Effector memory CD4-positive, alpha-beta T cell (primary cell): ENCODE data around the gene TTC19.

Experiments used
- DNase-seq, 3 donors: peaks; one replicate each; pipeline ENCODE4 v3.0.0-alpha.2; 2020
- H3K27ac ChIP-seq: 2 replicates; pipeline ENCODE4 v1.7.0; 2013; ENCODE audit warnings: mild to moderate bottlenecking, low read length, moderate library complexity; ENCODE audit not compliant: insufficient read depth, poor library complexity, severe bottlenecking
- H3K27me3 ChIP-seq: replicated peaks from 2 replicates; pipeline ENCODE4 v1.7.0; 2013; ENCODE audit warnings: mild to moderate bottlenecking, low read length; ENCODE audit not compliant: insufficient read depth, control insufficient read depth, poor library complexity, severe bottlenecking
- H3K36me3 ChIP-seq: 2 replicates; pipeline ENCODE4 v1.7.0; 2013; ENCODE audit warnings: mild to moderate bottlenecking, low read length, moderate library complexity; ENCODE audit not compliant: control insufficient read depth, insufficient read depth
- H3K4me1 ChIP-seq: 2 replicates; pipeline ENCODE4 v1.7.0; 2013; ENCODE audit warnings: low read length, mild to moderate bottlenecking; ENCODE audit not compliant: control insufficient read depth, insufficient read depth, poor library complexity, severe bottlenecking
- H3K4me3 ChIP-seq: 2 replicates; pipeline ENCODE4 v1.7.0; 2013; ENCODE audit warnings: low read length, low read depth, mild to moderate bottlenecking; ENCODE audit not compliant: insufficient read depth, poor library complexity, severe bottlenecking
- H3K9me3 ChIP-seq: 2 replicates; pipeline ENCODE4 v1.7.0; 2013; ENCODE audit warnings: mild to moderate bottlenecking, low read length, moderate library complexity; ENCODE audit not compliant: control insufficient read depth
- total RNA-seq, 3 donors: gene quantifications; one replicate each; lab custom pipeline; 2026; lab: John Stamatoyannopoulos, UW

TTC19 gene
- total RNA-seq = 49.8 to 83.3 (median 62.8) reads per million in 3 donors

DNA sequence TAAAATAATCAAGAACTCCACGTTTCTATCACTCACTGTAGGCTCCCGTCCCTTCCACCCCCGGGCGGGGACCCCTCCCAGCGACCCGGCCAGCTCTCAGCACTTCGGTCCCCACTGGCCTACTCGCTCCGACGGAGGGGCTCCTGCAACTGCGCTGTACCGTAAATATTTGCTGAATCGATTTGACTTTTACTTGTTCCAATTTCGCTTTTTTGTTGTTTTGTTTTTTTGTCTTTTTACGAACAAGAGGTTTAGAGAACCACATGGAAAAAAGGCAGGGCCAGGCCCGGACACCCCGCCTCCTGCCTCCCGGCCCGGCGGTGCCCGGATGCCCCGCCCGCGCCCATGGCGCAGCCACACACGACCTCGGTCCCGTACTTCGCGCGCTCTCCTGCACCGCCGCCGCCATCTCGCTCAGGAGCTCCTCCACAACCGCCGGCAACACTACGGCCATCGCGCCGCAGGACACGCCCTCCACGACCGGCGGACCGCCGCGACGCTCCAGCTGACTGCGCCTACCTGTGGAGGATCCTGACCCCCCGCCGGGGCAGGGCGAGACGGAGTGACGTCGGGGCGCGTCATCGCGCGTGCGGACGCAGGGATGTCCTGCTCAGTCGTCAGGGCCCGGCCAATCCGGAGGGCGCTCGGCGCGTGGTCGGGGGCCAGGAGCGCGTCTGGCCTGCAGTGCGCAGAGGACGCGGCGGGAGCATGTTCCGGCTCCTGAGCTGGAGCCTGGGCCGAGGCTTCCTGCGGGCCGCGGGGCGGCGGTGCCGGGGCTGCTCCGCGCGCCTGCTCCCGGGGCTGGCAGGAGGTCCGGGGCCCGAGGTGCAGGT is at the start of gene TTC19, which contains the start of gene ZSWIM7:
TSS of gene TTC19 (plus strand) at position 684 of the 833 bp plus-strand sequence. CDS start at position 709, 25 bp downstream.
TSS of gene ZSWIM7 (minus strand) at position 564 of the 833 bp plus-strand sequence. CDS start at position 454, 110 bp downstream.
- DNase-seq = peak; percentile 86 to 91 (median 89)
- peak within 1 kb of the TSS; percentile 70 for H3K4me3 ChIP-seq
- H3K4me1 ChIP-seq = peaks cover 17% of the 10 kb centered on the region
- no peaks in the 10 kb centered on the region for H3K27me3 ChIP-seq
- H3K9me3 ChIP-seq = no peaks in the 10 kb centered on the region
- peak within 1 kb of the TSS; percentile 79 for H3K27ac ChIP-seq
- peaks cover 19% of the 10 kb centered on the region for H3K36me3 ChIP-seq

DNA sequence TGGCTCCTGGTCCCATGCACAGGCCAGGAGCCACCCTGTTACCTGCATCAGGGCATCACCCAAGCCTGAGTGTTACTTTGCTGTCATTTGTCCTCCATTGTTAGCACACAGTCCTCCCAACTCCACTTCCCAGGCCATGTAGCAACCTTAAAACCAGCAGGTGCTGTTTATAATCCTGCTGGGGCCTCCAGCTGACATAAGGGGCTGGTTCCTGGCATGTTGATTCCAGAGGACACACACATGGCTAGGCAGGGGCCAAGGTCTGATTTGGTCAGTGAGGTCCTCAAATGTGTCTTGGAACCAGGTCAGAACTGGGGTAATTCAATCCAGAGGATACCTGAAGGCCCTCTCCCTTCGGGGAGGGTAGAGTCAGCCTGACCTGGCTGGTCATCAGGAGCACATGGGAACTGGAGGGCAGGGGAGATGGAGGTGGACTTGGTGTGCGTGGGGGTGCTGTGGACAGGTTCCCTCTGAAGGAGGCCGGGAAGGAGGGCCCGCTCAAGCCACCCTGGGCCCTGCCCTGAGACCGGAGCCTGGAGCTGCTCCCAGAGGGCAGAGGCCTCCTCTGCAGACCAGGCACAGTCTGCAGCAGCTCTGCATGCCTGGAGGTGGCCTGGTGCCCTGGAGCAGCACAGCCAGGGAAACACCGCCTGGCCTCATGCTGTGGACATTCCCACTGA is 48.1 kb upstream of the TTC19 start:
- no peak for DNase-seq
- Histone ChIP-seq H3K36me3 (no peaks in the 10 kb centered on the region), H3K4me1 (no peaks in the 10 kb centered on the region), H3K9me3 (no peaks in the 10 kb centered on the region), H3K27me3 (no peaks in the 10 kb centered on the region), H3K4me3 (no peak overlapping the region), H3K27ac (no peak overlapping the region)

DNA sequence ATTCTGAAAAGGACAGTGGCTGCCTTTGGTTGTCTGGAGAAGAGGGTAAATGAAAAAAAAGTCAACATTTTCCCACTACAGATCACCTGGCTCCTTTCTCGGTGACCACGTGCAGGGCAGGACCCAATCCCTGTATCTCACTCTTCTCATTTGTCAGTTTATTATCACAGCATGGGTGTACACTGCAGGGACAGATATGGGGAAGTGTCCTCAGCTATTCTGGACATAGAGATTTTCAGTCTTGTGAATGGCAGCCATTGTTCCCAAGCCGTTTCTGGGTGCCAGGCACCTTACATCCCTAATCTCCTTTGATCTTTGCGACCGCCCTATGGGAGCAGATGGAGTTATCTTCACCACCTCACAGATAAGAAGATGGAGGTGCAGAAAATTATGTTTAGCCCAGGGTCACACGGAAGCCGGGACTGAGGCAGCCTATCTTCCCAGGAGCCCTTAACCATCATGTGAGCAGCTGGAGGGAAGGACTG is 47.5 kb upstream of the TTC19 start:
- Histone ChIP-seq H3K36me3 (no peaks in the 10 kb centered on the region), H3K9me3 (no peaks in the 10 kb centered on the region), H3K4me1 (no peaks in the 10 kb centered on the region), H3K27me3 (no peaks in the 10 kb centered on the region), H3K4me3 (no peak overlapping the region), H3K27ac (no peak overlapping the region)
- DNase-seq = no peak

- Histone ChIP-seq H3K9me3 (no peaks in the 10 kb centered on the region), H3K27me3 (no peaks in the 10 kb centered on the region), H3K4me1 (no peaks in the 10 kb centered on the region), H3K27ac (no peak overlapping the region), H3K36me3 (no peaks in the 10 kb centered on the region), H3K4me3 (no peak overlapping the region)
- no peak for DNase-seq
Measured at GRCh38 chr17:15952916-15953790, 46.5 kb upstream of the TTC19 start.

DNA sequence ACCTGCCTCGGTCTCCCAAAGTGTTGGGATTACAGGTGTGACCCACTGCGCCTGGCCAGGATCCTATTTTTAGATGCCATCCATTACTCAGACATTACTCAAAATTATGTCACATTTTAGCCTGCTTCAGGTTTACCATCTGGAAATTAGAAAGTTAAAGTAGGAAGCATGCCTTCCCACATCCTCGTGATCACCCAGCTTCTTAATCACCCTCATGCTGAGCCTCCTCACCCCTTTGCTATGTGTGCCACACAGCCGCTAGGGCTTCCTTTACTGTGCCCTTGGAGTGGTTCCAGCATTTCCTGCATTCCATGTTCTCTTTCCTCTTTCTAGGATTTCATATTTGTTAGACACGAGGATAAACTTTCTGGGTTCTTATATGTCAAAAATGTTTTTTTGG is 45.4 kb upstream of the TTC19 start:
- DNase-seq = no peak
- Histone ChIP-seq H3K27ac (no peak overlapping the region), H3K4me1 (peaks cover 5% of the 10 kb centered on the region), H3K9me3 (no peaks in the 10 kb centered on the region), H3K36me3 (no peaks in the 10 kb centered on the region), H3K4me3 (no peak overlapping the region), H3K27me3 (no peaks in the 10 kb centered on the region)

- H3K27me3 ChIP-seq = no peaks in the 10 kb centered on the region
- no peaks in the 10 kb centered on the region for H3K9me3 ChIP-seq
- peaks cover 5% of the 10 kb centered on the region for H3K4me1 ChIP-seq
- H3K27ac ChIP-seq = no peak overlapping the region
- H3K4me3 ChIP-seq = no peak overlapping the region
- H3K36me3 ChIP-seq = no peaks in the 10 kb centered on the region
- no peak for DNase-seq
Measured at GRCh38 chr17:15955793-15956541, 43.7 kb upstream of the TTC19 start.

- no peak overlapping the region for H3K27ac ChIP-seq
- peaks cover 5% of the 10 kb centered on the region for H3K4me1 ChIP-seq
- no peaks in the 10 kb centered on the region for H3K36me3 ChIP-seq
- no peak overlapping the region for H3K4me3 ChIP-seq
- no peak for DNase-seq
- H3K27me3 ChIP-seq = no peaks in the 10 kb centered on the region
- no peaks in the 10 kb centered on the region for H3K9me3 ChIP-seq
Measured at GRCh38 chr17:15957206-15957605, 42.4 kb upstream of the TTC19 start.

- peaks cover 5% of the 10 kb centered on the region for H3K4me1 ChIP-seq
- H3K36me3 ChIP-seq = no peaks in the 10 kb centered on the region
- H3K4me3 ChIP-seq = no peak overlapping the region
- no peaks in the 10 kb centered on the region for H3K9me3 ChIP-seq
- H3K27ac ChIP-seq = no peak overlapping the region
- DNase-seq = no peak
- no peaks in the 10 kb centered on the region for H3K27me3 ChIP-seq
Measured at GRCh38 chr17:15957608-15958307, 41.9 kb upstream of the TTC19 start.

GRCh38 chr17:15958484-15958854 is 41.2 kb upstream of the TTC19 start:
- Histone ChIP-seq H3K4me1 (peaks cover 5% of the 10 kb centered on the region), H3K4me3 (no peak overlapping the region), H3K36me3 (no peaks in the 10 kb centered on the region), H3K9me3 (no peaks in the 10 kb centered on the region), H3K27ac (no peak overlapping the region), H3K27me3 (no peaks in the 10 kb centered on the region)
- no peak for DNase-seq
